ENCODE results near the gene PIK3R4.

PIK3R4 gene

GRCh38 chr3:130679218-130679617 is 67.4 kb downstream of the PIK3R4 start:
- H3K27ac ChIP-seq = no peak overlapping the region
- TF ChIP-seq, protein P1, sequence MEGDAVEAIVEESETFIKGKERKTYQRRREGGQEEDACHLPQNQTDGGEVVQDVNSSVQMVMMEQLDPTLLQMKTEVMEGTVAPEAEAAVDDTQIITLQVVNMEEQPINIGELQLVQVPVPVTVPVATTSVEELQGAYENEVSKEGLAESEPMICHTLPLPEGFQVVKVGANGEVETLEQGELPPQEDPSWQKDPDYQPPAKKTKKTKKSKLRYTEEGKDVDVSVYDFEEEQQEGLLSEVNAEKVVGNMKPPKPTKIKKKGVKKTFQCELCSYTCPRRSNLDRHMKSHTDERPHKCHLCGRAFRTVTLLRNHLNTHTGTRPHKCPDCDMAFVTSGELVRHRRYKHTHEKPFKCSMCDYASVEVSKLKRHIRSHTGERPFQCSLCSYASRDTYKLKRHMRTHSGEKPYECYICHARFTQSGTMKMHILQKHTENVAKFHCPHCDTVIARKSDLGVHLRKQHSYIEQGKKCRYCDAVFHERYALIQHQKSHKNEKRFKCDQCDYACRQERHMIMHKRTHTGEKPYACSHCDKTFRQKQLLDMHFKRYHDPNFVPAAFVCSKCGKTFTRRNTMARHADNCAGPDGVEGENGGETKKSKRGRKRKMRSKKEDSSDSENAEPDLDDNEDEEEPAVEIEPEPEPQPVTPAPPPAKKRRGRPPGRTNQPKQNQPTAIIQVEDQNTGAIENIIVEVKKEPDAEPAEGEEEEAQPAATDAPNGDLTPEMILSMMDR (IDR thresholded peaks at IDR 0.05) = no peak
- no peaks in the 10 kb centered on the region for H3K27me3 ChIP-seq
- no peaks in the 10 kb centered on the region for H3K4me1 ChIP-seq (ENCODE audit: control insufficient read depth in 1 of 2, insufficient read depth in 1 of 2, low read depth in 1 of 2, low read length in 1 of 2)
- H3K4me3 ChIP-seq (ENCODE audit: low read depth in 1 of 2, low read length in 1 of 2) = no peak overlapping the region
- H3K36me3 ChIP-seq = peaks cover 67% of the 10 kb centered on the region
- H3K9me3 ChIP-seq = no peaks in the 10 kb centered on the region

DNA sequence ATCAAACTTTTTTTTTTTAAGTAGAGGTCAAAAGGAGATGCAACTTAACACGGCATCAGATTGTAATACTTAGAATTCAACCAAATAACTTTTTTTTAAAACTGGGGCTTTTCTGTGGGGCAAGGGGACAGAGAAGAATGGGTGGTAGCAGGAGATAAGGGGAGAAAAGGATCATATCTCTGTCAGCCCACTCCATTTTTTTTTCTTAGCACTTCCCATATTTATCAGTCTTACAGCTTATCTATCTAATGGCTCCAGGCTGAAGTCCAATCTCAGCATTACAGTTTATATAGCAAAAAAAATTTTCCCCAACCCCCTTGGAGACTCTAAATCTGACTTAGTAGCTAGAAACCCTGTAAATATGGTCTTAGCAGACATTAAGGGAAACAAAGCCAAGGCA is 69.3 kb downstream of the PIK3R4 start:
- Histone ChIP-seq H3K27ac (no peak overlapping the region), H3K4me1 (ENCODE audit: control insufficient read depth in 1 of 2, insufficient read depth in 1 of 2, low read depth in 1 of 2, low read length in 1 of 2) (no peaks in the 10 kb centered on the region), H3K9me3 (no peaks in the 10 kb centered on the region), H3K27me3 (no peaks in the 10 kb centered on the region), H3K36me3 (peaks cover 48% of the 10 kb centered on the region), H3K4me3 (ENCODE audit: low read depth in 1 of 2, low read length in 1 of 2) (no peak overlapping the region)
- TF ChIP-seq, protein P1 (IDR thresholded peaks at IDR 0.05) = no peak

GRCh38 chr3:130671545-130672312 is 74.9 kb downstream of the PIK3R4 start:
- Histone ChIP-seq H3K36me3 (peaks cover 15% of the 10 kb centered on the region), H3K27me3 (no peaks in the 10 kb centered on the region), H3K4me1 (ENCODE audit: control insufficient read depth in 1 of 2, insufficient read depth in 1 of 2, low read depth in 1 of 2, low read length in 1 of 2) (no peaks in the 10 kb centered on the region), H3K27ac (no peak overlapping the region), H3K9me3 (no peaks in the 10 kb centered on the region), H3K4me3 (ENCODE audit: low read depth in 1 of 2, low read length in 1 of 2) (no peak overlapping the region)
- TF ChIP-seq, protein P1 (IDR thresholded peaks at IDR 0.05) = no peak

DNA sequence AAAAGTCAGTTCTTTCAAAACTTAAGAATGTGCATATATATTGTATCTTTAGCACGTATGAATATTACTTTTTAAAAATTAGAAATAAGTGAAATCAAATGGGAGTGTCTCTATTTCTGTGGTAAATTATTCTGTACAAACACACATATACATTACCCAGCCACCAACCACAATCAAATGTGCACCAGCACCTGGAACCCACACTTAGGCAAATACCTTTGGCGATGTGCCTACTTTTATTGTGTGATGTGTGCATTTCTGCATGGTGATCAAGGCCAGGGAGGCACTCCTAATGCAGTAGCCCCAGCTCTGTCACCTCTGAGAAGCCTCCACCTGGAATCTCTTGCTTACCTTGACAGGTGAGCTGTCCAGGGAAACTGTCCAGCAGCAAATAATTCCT is 76.9 kb downstream of the PIK3R4 start:
- Histone ChIP-seq H3K9me3 (no peaks in the 10 kb centered on the region), H3K27me3 (no peaks in the 10 kb centered on the region), H3K4me3 (ENCODE audit: low read depth in 1 of 2, low read length in 1 of 2) (no peak overlapping the region), H3K4me1 (ENCODE audit: control insufficient read depth in 1 of 2, insufficient read depth in 1 of 2, low read depth in 1 of 2, low read length in 1 of 2) (no peaks in the 10 kb centered on the region), H3K36me3 (peaks cover 10% of the 10 kb centered on the region), H3K27ac (no peak overlapping the region)
- TF ChIP-seq, protein P1 (IDR thresholded peaks at IDR 0.05) = no peak

- Histone ChIP-seq H3K36me3 (no peaks in the 10 kb centered on the region), H3K4me1 (ENCODE audit: control insufficient read depth in 1 of 2, insufficient read depth in 1 of 2, low read depth in 1 of 2, low read length in 1 of 2) (no peaks in the 10 kb centered on the region), H3K27ac (no peak overlapping the region), H3K4me3 (ENCODE audit: low read depth in 1 of 2, low read length in 1 of 2) (no peak overlapping the region), H3K27me3 (no peaks in the 10 kb centered on the region), H3K9me3 (no peaks in the 10 kb centered on the region)
- TF ChIP-seq, protein P1 (IDR thresholded peaks at IDR 0.05) = no peak
Measured at GRCh38 chr3:130663092-130663491, 83.5 kb downstream of the PIK3R4 start.

Data from neutrophil (primary cell).